HG02981 (cell line): ENCODE data around the gene IL1RL2.

ENCODE experiments used
- ATAC-seq: cut with Tn5 transposase; IDR thresholded peaks from one replicate; pipeline ENCODE4 v1.9.1; 2021; ENCODE audit warnings: mild to moderate bottlenecking, moderate library complexity; ENCODE audit not compliant: unreplicated experiment

IL1RL2 gene

GRCh38 chr2:102262216-102263129 is 75.7 kb downstream of the IL1RL2 start:
- ATAC-seq, result no peak

- no peak for ATAC-seq
Observed at GRCh38 chr2:102264952-102265351, 78.1 kb downstream of the IL1RL2 start.

GRCh38 chr2:102266204-102266603 is 79.4 kb downstream of the IL1RL2 start:
- no peak for ATAC-seq

- no peak for ATAC-seq
Observed at GRCh38 chr2:102267774-102268173, 81.0 kb downstream of the IL1RL2 start.

GRCh38 chr2:102268510-102269199 is 81.8 kb downstream of the IL1RL2 start:
- ATAC-seq, result no peak

GRCh38 chr2:102269200-102269524 is 82.3 kb downstream of the IL1RL2 start:
- ATAC-seq, result no peak

- no peak for ATAC-seq
Observed at GRCh38 chr2:102271844-102272243, 85.0 kb downstream of the IL1RL2 start.

- ATAC-seq, result no peak
Observed at GRCh38 chr2:102273619-102274211, 86.9 kb downstream of the IL1RL2 start.

- ATAC-seq, result no peak
Observed at GRCh38 chr2:102276549-102277201, 89.9 kb downstream of the IL1RL2 start.

- no peak for ATAC-seq
Observed at GRCh38 chr2:102277202-102277700, 90.4 kb downstream of the IL1RL2 start.

GRCh38 chr2:102278720-102279390 is 92.0 kb downstream of the IL1RL2 start:
- no peak for ATAC-seq

GRCh38 chr2:102279391-102279735 is 92.5 kb downstream of the IL1RL2 start:
- no peak for ATAC-seq

- no peak for ATAC-seq
Observed at GRCh38 chr2:102282678-102283091, 95.9 kb downstream of the IL1RL2 start.

GRCh38 chr2:102283996-102284395 is 97.2 kb downstream of the IL1RL2 start:
- no peak for ATAC-seq

- no peak for ATAC-seq
Observed at GRCh38 chr2:102284611-102285010, 97.8 kb downstream of the IL1RL2 start.

- ATAC-seq, result no peak
Observed at GRCh38 chr2:102285368-102285767, 98.5 kb downstream of the IL1RL2 start.

- ATAC-seq, result no peak
Observed at GRCh38 chr2:102286041-102286440, 99.2 kb downstream of the IL1RL2 start.

- ATAC-seq, result no peak
Observed at GRCh38 chr2:102289129-102289528, 102.3 kb downstream of the IL1RL2 start.
